OCI-LY7 (cell line): Measurements from ENCODE around the gene NTSR1. TPM values are rescaled to one million over a fixed set of nuclear protein-coding genes. Genes with fewer than 3 reads are reported as not detected.

Experiments
- BruUV-seq: library from RNA; stranded (reverse); fragments of 400-500 nt; replicated peaks from 2 replicates; lab custom pipeline; 2021; lab: Mats Ljungman, UMichigan
- CTCF ChIA-PET: fragments of 300-600 bp; sonication (Branson Sonifier 250); formaldehyde crosslinking; loops from one replicate; lab custom pipeline; 2022; ENCODE audit warnings: antibody characterized with exemption; ENCODE audit not compliant: unreplicated experiment; lab: Charles Lee
- POLR2A ChIA-PET: fragments of 300-600 bp; sonication (Branson Sonifier 250); formaldehyde crosslinking; loops from one replicate; lab custom pipeline; 2022; ENCODE audit warnings: antibody characterized with exemption; lab: Charles Lee
- DNase-seq: peaks from one replicate; pipeline ENCODE4 v3.0.0-alpha.2; 2015; ENCODE audit warnings: low spot score
- H2AFZ ChIP-seq: fragments of 200-600 bp; sonication (generic), shearing (Covaris generic); 2 replicates; pipeline ENCODE4 v1.6.1; 2014; ENCODE audit warnings: mild to moderate bottlenecking, antibody characterized with exemption, low read length, moderate library complexity
- H3K27ac ChIP-seq: fragments of 200-600 bp; sonication (generic); 2 replicates; pipeline ENCODE4 v1.5.1; 2014; ENCODE audit warnings: mixed run types, low read depth, mild to moderate bottlenecking, moderate library complexity, low read length, inconsistent platforms; ENCODE audit not compliant: poor library complexity, severe bottlenecking
- H3K36me3 ChIP-seq: fragments of 200-600 bp; sonication (generic); 2 replicates; pipeline ENCODE4 v1.6.1; 2014; ENCODE audit warnings: mild to moderate bottlenecking, antibody characterized with exemption, low read length, moderate library complexity, mixed read lengths; ENCODE audit not compliant: insufficient read depth
- H3K4me1 ChIP-seq: fragments of 200-600 bp; sonication (generic); 2 replicates; pipeline ENCODE4 v1.5.1; 2014; ENCODE audit warnings: mild to moderate bottlenecking, low read length; ENCODE audit not compliant: insufficient read depth, poor library complexity, severe bottlenecking
- H3K4me2 ChIP-seq: fragments of 200-600 bp; sonication (generic); 2 replicates; pipeline ENCODE4 v1.6.1; 2014; ENCODE audit warnings: mild to moderate bottlenecking, low read length
- H3K4me3 ChIP-seq: fragments of 200-600 bp; sonication (generic); 2 replicates; pipeline ENCODE4 v1.5.1; 2014; ENCODE audit warnings: mild to moderate bottlenecking, low read depth, low read length; ENCODE audit not compliant: poor library complexity, severe bottlenecking
- H3K79me2 ChIP-seq: fragments of 200-600 bp; sonication (generic); 2 replicates; pipeline ENCODE4 v1.6.1; 2016; ENCODE audit warnings: low read depth, mild to moderate bottlenecking, low read length, moderate library complexity, mixed read lengths; ENCODE audit not compliant: insufficient read depth
- H3K9me2 ChIP-seq: fragments of 200-600 bp; sonication (generic); 2 replicates; pipeline ENCODE4 v1.6.1; 2016; ENCODE audit warnings: mild to moderate bottlenecking, low read length, mixed read lengths; ENCODE audit not compliant: insufficient read depth
- H3K9me3 ChIP-seq: fragments of 200-600 bp; sonication (generic); 2 replicates; pipeline ENCODE4 v1.6.1; 2014; ENCODE audit warnings: mild to moderate bottlenecking, mixed run types, low read length, mixed read lengths
- H4K20me1 ChIP-seq: fragments of 200-600 bp; sonication (generic); 2 replicates; pipeline ENCODE4 v1.6.1; 2014; ENCODE audit warnings: mild to moderate bottlenecking, antibody characterized with exemption, low read length, moderate library complexity, mixed read lengths; ENCODE audit not compliant: insufficient read depth
- CTCF ChIP-seq: fragments of 200-600 bp; sonication (generic); conservative IDR thresholded peaks from 2 replicates; pipeline ENCODE4 v1.5.1; 2014; ENCODE audit warnings: mild to moderate bottlenecking, antibody characterized with exemption, low read length, moderate library complexity, mixed read lengths
- EZH2phosphoT487 ChIP-seq: fragments of 200-600 bp; sonication (generic); IDR thresholded peaks from 2 replicates; pipeline ENCODE4 v1.6.1; 2018; ENCODE audit warnings: low read depth, borderline replicate concordance, mild to moderate bottlenecking, mixed run types, antibody characterized with exemption, low read length, moderate library complexity, mixed read lengths
- intact Hi-C: fragments of 100-400 bp; cut with micrococcal nuclease; formaldehyde crosslinking; loops from one replicate; pipeline ENCODE4 v1.10.0; 2022; ENCODE audit not compliant: unreplicated experiment
- total RNA-seq, 2 experiments: library from RNA; depleted of rRNA in 1 of 2; stranded (reverse); fragments of >200 nt in 1 of 2; shearing (Covaris generic) in 1 of 2; gene quantifications; 2 replicates each; pipeline ENCODE4 v1.2.3, GENCODE V29; 2014 to 2022

The NTSR1 gene
- total RNA-seq, 2 experiments from 2014 or later, result not detected

GRCh38 chr20:62690261-62690820 lies 18.3 kb upstream of the NTSR1 start:
- no peaks in the 10 kb centered on the region for H4K20me1 ChIP-seq
- H3K36me3 ChIP-seq, result no peaks in the 10 kb centered on the region
- H3K9me2 ChIP-seq, result no peaks in the 10 kb centered on the region
- no peak overlapping the region for H3K4me3 ChIP-seq
- intact Hi-C loops, result no loop called here
- no peak for DNase-seq
- no peak overlapping the region for H2AFZ ChIP-seq
- BruUV-seq, result no TSS peak
- ChIA-PET POLR2A (no interaction called here), CTCF (no interaction called here)
- TF ChIP-seq CTCF (no peak), EZH2phosphoT487 (no peak)
- no peak overlapping the region for H3K27ac ChIP-seq
- H3K9me3 ChIP-seq, result no peaks in the 10 kb centered on the region
- no peak overlapping the region for H3K4me2 ChIP-seq
- no peaks in the 10 kb centered on the region for H3K79me2 ChIP-seq
- no peaks in the 10 kb centered on the region for H3K4me1 ChIP-seq

GRCh38 chr20:62691487-62691886 lies 17.1 kb upstream of the NTSR1 start:
- DNase-seq, result no peak
- CTCF ChIA-PET, result no interaction called here
- intact Hi-C loops, result no loop called here
- H4K20me1 ChIP-seq, result no peaks in the 10 kb centered on the region
- H3K4me1 ChIP-seq, result no peaks in the 10 kb centered on the region
- no peaks in the 10 kb centered on the region for H3K9me2 ChIP-seq
- H3K4me2 ChIP-seq, result no peak overlapping the region
- no peaks in the 10 kb centered on the region for H3K36me3 ChIP-seq
- no peaks in the 10 kb centered on the region for H3K79me2 ChIP-seq
- no peak overlapping the region for H3K27ac ChIP-seq
- no TSS peak for BruUV-seq
- no peaks in the 10 kb centered on the region for H3K9me3 ChIP-seq
- POLR2A ChIA-PET, result no interaction called here
- H3K4me3 ChIP-seq, result no peak overlapping the region
- H2AFZ ChIP-seq, result no peak overlapping the region
- TF ChIP-seq EZH2phosphoT487 (no peak), CTCF (no peak)

GRCh38 chr20:62692176-62692575 lies 16.5 kb upstream of the NTSR1 start:
- Histone ChIP-seq H3K4me2 (no peak overlapping the region), H3K9me2 (no peaks in the 10 kb centered on the region), H4K20me1 (no peaks in the 10 kb centered on the region), H3K4me1 (no peaks in the 10 kb centered on the region), H3K27ac (no peak overlapping the region), H3K79me2 (no peaks in the 10 kb centered on the region), H3K36me3 (no peaks in the 10 kb centered on the region), H3K4me3 (no peak overlapping the region), H3K9me3 (no peaks in the 10 kb centered on the region), H2AFZ (no peak overlapping the region)
- no peak for DNase-seq
- TF ChIP-seq CTCF (no peak), EZH2phosphoT487 (no peak)
- intact Hi-C loops, result no loop called here
- ChIA-PET CTCF (no interaction called here), POLR2A (no interaction called here)
- BruUV-seq, result no TSS peak
